Measurements from ENCODE around the gene CADPS2.

CADPS2 gene

DNA sequence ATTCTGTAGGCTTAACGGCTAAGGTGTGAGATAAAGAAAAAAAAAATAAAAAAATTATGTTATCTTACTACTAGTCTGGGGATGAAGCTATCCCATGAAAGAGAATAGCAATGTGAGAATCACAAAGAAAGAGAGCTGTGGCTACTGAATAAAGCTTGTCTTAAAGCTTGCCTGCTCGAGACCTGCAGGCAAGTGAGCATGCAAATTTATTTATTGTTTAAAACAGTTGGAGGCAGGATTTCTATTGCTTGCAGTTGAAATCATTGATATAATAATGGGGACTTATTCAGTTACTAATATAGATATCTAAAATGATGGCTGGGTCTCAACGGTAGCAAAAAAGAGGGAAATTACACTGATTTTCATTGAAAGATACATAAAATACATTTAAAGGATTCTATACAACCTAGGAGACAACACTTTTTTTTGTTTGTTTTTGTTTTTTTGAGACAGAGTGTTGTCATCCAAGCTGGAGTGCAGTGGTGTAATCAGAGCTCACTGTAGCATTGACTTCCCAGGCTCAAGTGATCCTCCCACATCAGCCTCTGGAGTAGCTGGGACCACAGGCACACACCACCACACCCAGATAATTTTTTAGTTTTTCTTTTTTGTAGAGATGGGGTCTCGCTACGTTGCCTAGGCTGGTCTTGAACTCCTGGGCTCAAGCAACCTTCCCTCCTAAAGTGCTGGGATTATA lies 437.2 kb downstream of the CADPS2 start:
- H3K4me3 Mint-ChIP-seq, result no peak overlapping the region
- H3K36me3 Mint-ChIP-seq (ENCODE audit: low read depth), result no peaks in the 10 kb centered on the region
- H3K4me1 Mint-ChIP-seq (ENCODE audit: low read depth), result no peaks in the 10 kb centered on the region
- DNase-seq (ENCODE audit: low spot score), result no peak
- H3K27ac Mint-ChIP-seq, result no peak overlapping the region
- H3K27me3 Mint-ChIP-seq (ENCODE audit: low read depth), result no peaks in the 10 kb centered on the region
- no peaks in the 10 kb centered on the region for H3K9me3 Mint-ChIP-seq

DNA sequence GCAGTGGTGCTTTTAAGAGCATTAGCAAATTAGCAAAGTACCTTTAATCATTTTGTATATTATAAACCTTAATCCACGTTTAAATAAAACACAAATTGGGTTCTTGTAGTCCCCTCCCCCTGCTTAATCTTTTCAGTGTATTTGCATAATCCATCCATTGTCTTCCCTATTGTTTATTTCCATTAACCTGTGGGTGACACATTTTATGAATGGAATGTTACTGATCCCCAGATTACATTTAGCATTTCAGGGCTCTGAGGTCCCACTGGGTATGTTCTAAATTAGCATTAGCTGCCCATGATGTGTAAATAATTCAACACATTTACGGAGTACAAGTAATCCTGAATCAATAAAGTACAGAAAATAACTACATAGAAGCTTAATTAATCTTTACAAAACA lies 443.3 kb downstream of the CADPS2 start:
- no peaks in the 10 kb centered on the region for H3K27me3 Mint-ChIP-seq (ENCODE audit: low read depth)
- DNase-seq (ENCODE audit: low spot score), result no peak
- no peak overlapping the region for H3K27ac Mint-ChIP-seq
- no peaks in the 10 kb centered on the region for H3K9me3 Mint-ChIP-seq
- no peak overlapping the region for H3K4me3 Mint-ChIP-seq
- H3K4me1 Mint-ChIP-seq (ENCODE audit: low read depth), result no peaks in the 10 kb centered on the region
- H3K36me3 Mint-ChIP-seq (ENCODE audit: low read depth), result no peaks in the 10 kb centered on the region

DNA sequence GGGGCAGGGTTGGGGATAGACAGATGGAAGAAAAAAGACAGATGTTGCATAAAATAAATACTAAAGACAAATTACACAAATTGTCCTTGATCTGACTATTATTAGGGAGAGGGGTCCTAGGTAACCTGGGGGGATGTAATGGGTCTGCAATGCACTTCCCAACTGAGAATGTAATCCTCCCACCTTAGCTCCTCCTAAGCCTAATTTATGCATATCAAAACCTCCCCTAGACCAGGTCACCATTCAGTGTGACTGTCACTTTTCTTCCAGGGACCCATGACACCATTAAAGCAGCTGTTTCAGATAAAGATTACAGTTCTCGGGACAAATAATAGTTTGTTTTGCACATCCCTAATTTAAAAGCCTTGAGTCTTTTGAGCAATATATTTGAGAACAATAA lies 447.8 kb downstream of the CADPS2 start:
- no peak overlapping the region for H3K27ac Mint-ChIP-seq
- H3K9me3 Mint-ChIP-seq, result no peaks in the 10 kb centered on the region
- no peaks in the 10 kb centered on the region for H3K4me1 Mint-ChIP-seq (ENCODE audit: low read depth)
- no peaks in the 10 kb centered on the region for H3K36me3 Mint-ChIP-seq (ENCODE audit: low read depth)
- DNase-seq (ENCODE audit: low spot score), result no peak
- H3K4me3 Mint-ChIP-seq, result no peak overlapping the region
- no peaks in the 10 kb centered on the region for H3K27me3 Mint-ChIP-seq (ENCODE audit: low read depth)

DNA sequence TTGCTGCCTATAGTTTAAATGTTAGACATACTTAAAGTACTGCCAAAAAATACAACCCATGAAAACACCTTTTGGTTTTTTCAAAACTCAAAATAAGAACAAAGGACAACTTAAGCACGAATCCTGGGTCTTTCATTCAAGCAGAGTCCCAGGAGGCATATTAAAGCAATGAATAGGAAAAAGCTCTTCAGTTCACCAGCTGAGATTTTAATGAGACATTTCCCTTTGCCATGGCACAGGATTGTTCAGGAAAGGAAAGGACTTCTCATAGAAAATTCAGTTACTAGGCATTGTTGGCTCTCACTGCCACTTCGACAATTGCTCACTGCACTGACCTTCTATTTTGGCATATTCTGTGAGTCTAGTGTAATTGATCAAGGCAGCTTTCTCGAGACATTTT lies 448.3 kb downstream of the CADPS2 start:
- DNase-seq (ENCODE audit: low spot score), result no peak
- Mint-ChIP-seq H3K9me3 (no peaks in the 10 kb centered on the region), H3K27me3 (ENCODE audit: low read depth) (no peaks in the 10 kb centered on the region), H3K4me1 (ENCODE audit: low read depth) (no peaks in the 10 kb centered on the region), H3K27ac (no peak overlapping the region), H3K36me3 (ENCODE audit: low read depth) (no peaks in the 10 kb centered on the region), H3K4me3 (no peak overlapping the region)

DNA sequence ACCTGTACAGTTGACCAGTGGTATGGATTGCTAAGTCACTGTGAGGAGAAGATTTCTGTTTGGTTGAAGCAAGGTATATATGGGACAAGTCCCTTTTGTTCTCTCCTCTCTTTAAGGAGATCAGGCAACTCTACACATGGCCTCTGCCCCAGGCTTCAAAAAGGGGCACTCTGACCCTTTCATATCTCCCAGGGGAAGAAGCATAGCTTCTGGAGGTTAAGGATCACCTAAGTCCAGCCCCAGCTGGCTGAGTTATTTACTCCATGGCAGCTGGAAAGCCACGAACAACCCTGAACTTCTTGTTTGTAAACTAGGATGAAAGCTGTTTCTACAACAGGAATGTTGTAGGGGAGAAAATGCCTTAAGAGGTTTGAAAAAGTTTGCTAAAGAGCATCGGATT lies 452.5 kb downstream of the CADPS2 start:
- H3K27me3 Mint-ChIP-seq (ENCODE audit: low read depth), result no peaks in the 10 kb centered on the region
- no peak for DNase-seq (ENCODE audit: low spot score)
- no peaks in the 10 kb centered on the region for H3K4me1 Mint-ChIP-seq (ENCODE audit: low read depth)
- H3K4me3 Mint-ChIP-seq, result no peak overlapping the region
- H3K9me3 Mint-ChIP-seq, result no peaks in the 10 kb centered on the region
- H3K36me3 Mint-ChIP-seq (ENCODE audit: low read depth), result no peaks in the 10 kb centered on the region
- H3K27ac Mint-ChIP-seq, result no peak overlapping the region

DNA sequence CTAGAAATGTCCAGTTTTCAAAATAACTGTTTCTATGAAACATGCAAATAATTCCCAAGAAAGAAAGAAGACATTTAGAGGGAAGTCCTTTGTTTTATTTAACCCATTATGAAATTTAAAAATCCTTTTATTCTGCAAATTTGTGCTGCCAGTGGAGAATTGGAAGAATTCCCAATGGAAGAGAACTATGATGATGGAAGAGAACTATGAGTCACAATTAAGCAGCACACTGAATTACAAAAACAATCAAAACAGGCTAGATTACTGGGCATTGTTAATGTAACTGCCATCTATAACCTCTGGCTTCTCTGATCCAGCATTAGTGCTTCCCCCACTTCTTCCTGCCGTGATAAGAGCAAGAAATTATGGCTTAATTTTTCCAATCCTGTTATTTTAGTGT lies 455.6 kb downstream of the CADPS2 start:
- Mint-ChIP-seq H3K27me3 (ENCODE audit: low read depth) (no peaks in the 10 kb centered on the region), H3K9me3 (no peaks in the 10 kb centered on the region), H3K4me1 (ENCODE audit: low read depth) (no peaks in the 10 kb centered on the region), H3K36me3 (ENCODE audit: low read depth) (no peaks in the 10 kb centered on the region), H3K4me3 (no peak overlapping the region), H3K27ac (no peak overlapping the region)
- DNase-seq (ENCODE audit: low spot score), result no peak

DNA sequence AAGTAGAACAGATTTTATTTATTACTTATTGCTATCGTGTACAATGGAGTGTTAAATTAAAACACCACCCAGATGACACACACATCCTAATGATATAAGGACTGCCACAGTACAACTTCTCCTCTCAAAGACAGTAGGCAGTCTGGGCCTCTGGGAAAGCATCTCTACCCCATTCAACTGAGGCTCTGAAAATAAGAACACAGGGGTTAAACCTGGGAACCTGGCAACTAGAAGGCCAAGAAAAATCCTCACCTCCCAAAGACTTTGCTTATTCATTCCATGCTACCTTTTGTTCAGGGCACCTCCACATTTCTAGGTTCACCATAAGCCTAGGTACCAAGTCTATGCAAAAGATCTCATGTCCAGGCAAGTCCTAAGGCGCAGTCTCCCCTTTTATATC lies 456.3 kb downstream of the CADPS2 start:
- Mint-ChIP-seq H3K36me3 (ENCODE audit: low read depth) (no peaks in the 10 kb centered on the region), H3K4me1 (ENCODE audit: low read depth) (no peaks in the 10 kb centered on the region), H3K27ac (no peak overlapping the region), H3K27me3 (ENCODE audit: low read depth) (no peaks in the 10 kb centered on the region), H3K4me3 (no peak overlapping the region), H3K9me3 (no peaks in the 10 kb centered on the region)
- DNase-seq (ENCODE audit: low spot score), result no peak

DNA sequence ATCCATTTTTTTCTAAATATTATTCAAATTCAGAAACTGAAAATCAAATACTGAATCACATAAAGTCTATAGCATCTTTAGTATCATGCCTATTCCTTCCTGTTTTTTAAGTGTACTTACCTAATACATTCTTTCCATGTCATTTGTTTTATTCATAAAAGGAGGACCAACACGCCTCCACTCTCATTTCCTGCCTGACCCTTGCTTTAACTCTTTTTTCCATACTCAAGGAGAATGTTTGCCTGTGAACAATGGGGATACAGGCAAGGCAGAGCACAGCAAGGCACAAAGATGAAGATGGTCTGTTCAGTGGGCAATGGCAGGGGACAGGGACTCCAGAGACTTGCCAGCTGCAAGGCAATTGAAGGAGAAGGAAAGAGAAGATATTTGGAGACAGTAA lies 460.5 kb downstream of the CADPS2 start:
- H3K27ac Mint-ChIP-seq, result no peak overlapping the region
- H3K4me3 Mint-ChIP-seq, result no peak overlapping the region
- H3K4me1 Mint-ChIP-seq (ENCODE audit: low read depth), result no peaks in the 10 kb centered on the region
- no peaks in the 10 kb centered on the region for H3K27me3 Mint-ChIP-seq (ENCODE audit: low read depth)
- H3K9me3 Mint-ChIP-seq, result no peaks in the 10 kb centered on the region
- DNase-seq (ENCODE audit: low spot score), result no peak
- H3K36me3 Mint-ChIP-seq (ENCODE audit: low read depth), result no peaks in the 10 kb centered on the region

DNA sequence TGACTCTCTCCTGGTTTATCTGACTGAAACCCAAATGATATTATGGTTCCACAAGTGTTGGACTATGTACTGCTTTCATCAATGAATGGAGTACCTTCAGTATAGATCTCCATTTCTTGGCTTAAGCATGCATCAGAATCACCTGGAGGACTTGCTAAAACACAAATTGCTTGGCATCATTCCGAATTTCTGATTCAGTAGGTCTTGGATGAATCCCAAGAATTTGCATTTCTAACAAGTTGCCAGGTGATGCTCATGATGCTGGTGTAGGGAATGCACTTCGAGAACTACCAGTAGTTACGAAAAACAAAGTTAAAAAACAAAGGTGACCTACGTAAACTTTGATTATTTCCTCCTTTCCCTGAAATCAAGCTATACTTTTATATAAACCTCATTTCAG lies 462.7 kb downstream of the CADPS2 start:
- Mint-ChIP-seq H3K27ac (no peak overlapping the region), H3K9me3 (no peaks in the 10 kb centered on the region), H3K4me3 (no peak overlapping the region), H3K36me3 (ENCODE audit: low read depth) (no peaks in the 10 kb centered on the region), H3K4me1 (ENCODE audit: low read depth) (no peaks in the 10 kb centered on the region), H3K27me3 (ENCODE audit: low read depth) (no peaks in the 10 kb centered on the region)
- no peak for DNase-seq (ENCODE audit: low spot score)

DNA sequence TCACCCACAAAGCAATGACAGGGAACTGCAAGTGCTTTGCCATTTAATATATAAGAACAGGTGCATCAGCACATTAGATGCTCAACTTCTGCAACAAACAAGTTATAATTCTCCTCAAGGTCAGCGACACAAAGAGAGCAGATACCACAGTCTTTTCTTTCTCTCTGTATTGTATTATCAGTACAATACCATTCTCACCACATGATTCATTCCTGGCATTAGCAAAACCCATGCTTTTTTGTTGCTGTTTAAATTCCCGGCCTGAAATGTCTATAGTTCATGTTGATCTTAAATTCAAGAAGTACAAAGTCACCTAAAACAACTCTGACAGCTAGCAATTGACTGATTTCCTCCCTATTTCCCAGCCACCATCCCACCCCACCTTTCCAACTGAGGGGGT lies 469.9 kb downstream of the CADPS2 start:
- Mint-ChIP-seq H3K4me1 (ENCODE audit: low read depth) (no peaks in the 10 kb centered on the region), H3K27ac (no peak overlapping the region), H3K27me3 (ENCODE audit: low read depth) (no peaks in the 10 kb centered on the region), H3K9me3 (no peaks in the 10 kb centered on the region), H3K36me3 (ENCODE audit: low read depth) (no peaks in the 10 kb centered on the region), H3K4me3 (no peak overlapping the region)
- DNase-seq (ENCODE audit: low spot score), result no peak

DNA sequence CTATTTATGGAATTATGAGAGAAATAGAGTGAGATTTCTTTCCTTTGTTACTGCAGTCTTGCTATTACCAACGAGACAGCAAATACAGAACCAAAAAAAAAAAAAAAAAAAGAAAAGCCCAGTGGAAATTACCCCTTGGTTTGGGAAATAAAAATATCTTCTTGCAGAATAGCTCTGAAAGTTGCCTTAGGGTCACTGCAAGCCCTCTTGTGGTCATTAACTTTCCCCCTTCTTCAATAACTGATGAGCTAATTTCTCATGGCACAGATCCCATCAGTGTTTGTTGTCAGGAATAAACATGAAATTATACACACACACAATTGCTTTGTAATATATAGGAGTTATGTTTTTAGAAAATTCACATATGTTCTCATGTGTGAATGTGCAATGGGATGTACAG lies 470.8 kb downstream of the CADPS2 start:
- no peaks in the 10 kb centered on the region for H3K36me3 Mint-ChIP-seq (ENCODE audit: low read depth)
- DNase-seq (ENCODE audit: low spot score), result no peak
- no peaks in the 10 kb centered on the region for H3K27me3 Mint-ChIP-seq (ENCODE audit: low read depth)
- H3K27ac Mint-ChIP-seq, result no peak overlapping the region
- no peaks in the 10 kb centered on the region for H3K4me1 Mint-ChIP-seq (ENCODE audit: low read depth)
- no peak overlapping the region for H3K4me3 Mint-ChIP-seq
- H3K9me3 Mint-ChIP-seq, result no peaks in the 10 kb centered on the region

DNA sequence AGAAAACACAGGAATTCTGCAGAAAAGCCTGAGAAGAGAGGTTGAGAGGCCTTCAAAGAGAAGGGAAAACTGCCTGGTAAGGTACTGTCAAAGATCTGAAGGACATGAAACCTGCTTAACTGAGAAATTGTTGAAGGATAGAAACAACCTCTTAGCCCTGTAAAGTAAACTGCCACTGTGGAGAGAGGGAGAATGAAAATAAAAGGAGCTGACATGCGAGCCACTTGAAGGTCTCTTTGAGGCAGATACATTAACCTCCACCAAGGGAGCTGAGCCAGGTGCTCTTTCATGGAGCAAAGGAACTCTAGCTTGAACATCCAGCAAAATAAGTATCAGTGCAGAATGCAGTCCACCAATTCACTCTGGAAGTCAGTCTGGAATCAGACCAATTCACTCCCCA lies 472.9 kb downstream of the CADPS2 start:
- Mint-ChIP-seq H3K9me3 (no peaks in the 10 kb centered on the region), H3K27me3 (ENCODE audit: low read depth) (no peaks in the 10 kb centered on the region), H3K4me1 (ENCODE audit: low read depth) (no peaks in the 10 kb centered on the region), H3K4me3 (no peak overlapping the region), H3K27ac (no peak overlapping the region), H3K36me3 (ENCODE audit: low read depth) (no peaks in the 10 kb centered on the region)
- DNase-seq (ENCODE audit: low spot score), result no peak

DNA sequence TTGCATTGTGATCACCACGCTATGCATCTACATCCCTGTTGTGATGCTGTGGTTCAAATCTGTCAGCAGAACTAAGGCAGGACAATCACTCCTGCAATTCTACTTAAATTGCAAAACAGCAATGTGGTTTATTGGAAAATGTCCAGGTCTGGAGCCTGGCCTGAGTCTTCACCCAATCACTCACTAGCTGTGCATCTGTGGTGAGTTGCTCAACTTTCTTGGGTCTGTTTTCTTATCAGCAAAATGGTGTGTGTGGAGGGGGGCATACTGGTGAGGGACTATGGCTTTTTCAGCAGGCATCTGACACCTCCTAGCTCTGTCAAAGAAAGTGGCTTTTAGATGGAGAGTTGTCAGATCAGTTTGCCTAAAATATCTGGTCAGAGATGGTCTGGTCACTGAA lies 473.4 kb downstream of the CADPS2 start:
- Mint-ChIP-seq H3K27ac (no peak overlapping the region), H3K36me3 (ENCODE audit: low read depth) (no peaks in the 10 kb centered on the region), H3K4me1 (ENCODE audit: low read depth) (no peaks in the 10 kb centered on the region), H3K27me3 (ENCODE audit: low read depth) (no peaks in the 10 kb centered on the region), H3K4me3 (no peak overlapping the region), H3K9me3 (no peaks in the 10 kb centered on the region)
- no peak for DNase-seq (ENCODE audit: low spot score)

DNA sequence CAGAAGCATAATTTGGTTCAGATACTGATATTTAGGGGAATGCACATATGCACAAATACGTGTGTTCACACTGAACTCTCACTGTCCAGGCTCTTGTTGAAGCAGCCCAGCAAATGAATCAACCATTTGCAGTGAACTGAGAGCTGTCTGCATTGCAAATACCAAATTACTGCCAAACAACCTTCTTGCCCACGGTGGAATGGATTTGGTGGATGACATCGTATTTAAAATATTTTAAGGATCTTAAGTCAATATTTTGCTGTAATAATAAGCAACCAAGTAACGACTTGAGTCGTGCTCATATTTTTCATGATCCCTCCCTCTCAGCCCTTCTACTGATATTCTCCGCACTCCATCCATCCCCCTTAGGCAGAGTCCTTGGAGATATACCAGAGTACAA lies 473.8 kb downstream of the CADPS2 start:
- Mint-ChIP-seq H3K4me3 (no peak overlapping the region), H3K4me1 (ENCODE audit: low read depth) (no peaks in the 10 kb centered on the region), H3K27ac (no peak overlapping the region), H3K9me3 (no peaks in the 10 kb centered on the region), H3K36me3 (ENCODE audit: low read depth) (no peaks in the 10 kb centered on the region), H3K27me3 (ENCODE audit: low read depth) (no peaks in the 10 kb centered on the region)
- DNase-seq (ENCODE audit: low spot score), result no peak

DNA sequence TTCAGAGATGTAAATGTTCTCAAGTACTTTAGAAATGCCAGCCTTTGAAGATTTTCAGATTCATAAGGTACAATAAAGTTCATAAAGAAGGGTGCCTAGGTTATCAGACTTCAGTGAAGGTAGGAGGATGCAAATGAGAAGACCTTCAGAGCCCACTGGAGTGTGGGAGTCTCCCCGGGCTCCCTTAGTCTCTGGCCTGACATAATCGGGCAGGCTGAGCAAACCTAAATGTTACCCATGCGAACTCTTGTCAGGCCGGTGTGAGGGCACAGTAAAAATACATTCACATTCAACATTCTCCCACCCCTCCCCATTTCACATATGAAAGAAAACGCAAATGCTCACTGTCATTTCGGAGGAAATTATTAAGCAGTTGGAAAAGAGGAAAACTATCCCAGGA lies 479.1 kb downstream of the CADPS2 start:
- H3K4me3 Mint-ChIP-seq, result no peak overlapping the region
- H3K9me3 Mint-ChIP-seq, result no peaks in the 10 kb centered on the region
- H3K36me3 Mint-ChIP-seq (ENCODE audit: low read depth), result no peaks in the 10 kb centered on the region
- no peak overlapping the region for H3K27ac Mint-ChIP-seq
- H3K27me3 Mint-ChIP-seq (ENCODE audit: low read depth), result no peaks in the 10 kb centered on the region
- DNase-seq (ENCODE audit: low spot score), result no peak
- no peaks in the 10 kb centered on the region for H3K4me1 Mint-ChIP-seq (ENCODE audit: low read depth)

All from T-helper 2 cell treated with Interferon-gamma antibody and Interleukin-4, amounts not matched to agents 5 μg/mL and 100 μg/mL, for 36 hours (primary cell).